Cardiac muscle cell (in vitro differentiated cells and primary cell): ENCODE measurements around the gene GPR35. TPM values are rescaled to one million over a fixed set of nuclear protein-coding genes. Genes with fewer than 3 reads are reported as not detected.
"Not testable (repeated sequence)": the region's sequence is repeated elsewhere in the genome, so short reads cannot be mapped to it uniquely, and the experiment has no call there.

Experiments used
- DNase-seq, 2 donors: peaks; one replicate each; pipeline versions ENCODE4 v3.0.0 to v3.0.0-alpha.2; 2010 to 2017; ENCODE audit warnings: low read depth in 1 of 2, low spot score in 1 of 2
- H3K27ac ChIP-seq: fragments of 200-600 bp; sonication (generic); 2 replicates; pipeline ENCODE4 v1.5.1; 2016
- H3K27me3 ChIP-seq: fragments of 200-600 bp; sonication (generic); 2 replicates; pipeline ENCODE4 v1.6.0; 2016; ENCODE audit warnings: control low read depth
- H3K36me3 ChIP-seq: fragments of 200-600 bp; sonication (generic); 2 replicates; pipeline ENCODE4 v1.5.1; 2016; ENCODE audit warnings: control low read depth
- H3K4me1 ChIP-seq: fragments of 200-600 bp; sonication (generic); 2 replicates; pipeline ENCODE4 v1.8.1; 2017; ENCODE audit warnings: low read depth, mild to moderate bottlenecking, mixed run types
- H3K4me3 ChIP-seq: fragments of 200-600 bp; sonication (generic); 2 replicates; pipeline ENCODE4 v1.5.1; 2016; ENCODE audit warnings: mild to moderate bottlenecking
- H3K9me3 ChIP-seq: fragments of 200-600 bp; sonication (generic); 2 replicates; pipeline ENCODE4 v1.5.1; 2017; ENCODE audit warnings: low read depth, mild to moderate bottlenecking, control low read depth
- CTCF ChIP-seq: IDR thresholded peaks from 2 replicates; pipeline ENCODE4 v1.5.1; 2012; ENCODE audit warnings: low read depth, mild to moderate bottlenecking, low read length
- polyA plus RNA-seq: library from polyadenylated mRNA; unstranded; fragments of >200 nt; fragmentation: Nextera tagmentation; extraction: Ambion mirVana; gene quantifications from 2 replicates; pipeline ENCODE4 v1.2.1, GENCODE V29; 2016
- total RNA-seq: library from RNA; depleted of rRNA; stranded (reverse); fragments of >200 nt; gene quantifications from 2 replicates; pipeline ENCODE4 v1.2.3, GENCODE V29; 2016

GPR35 gene
- total and polyA plus RNA-seq, 2 experiments from 2014 or later: 0.40 to 5.1 TPM

- H3K27ac ChIP-seq: no peak overlapping the region
- no peak for TF ChIP-seq CTCF
- peaks cover 41% of the 10 kb centered on the region for H3K27me3 ChIP-seq
- no peak overlapping the region for H3K4me3 ChIP-seq
- DNase-seq: no peak
- H3K9me3 ChIP-seq: no peaks in the 10 kb centered on the region
- no peaks in the 10 kb centered on the region for H3K4me1 ChIP-seq
- H3K36me3 ChIP-seq: no peaks in the 10 kb centered on the region
These were observed 46.9 kb downstream of the GPR35 start for GRCh38 chr2:240672076-240672700.

DNA sequence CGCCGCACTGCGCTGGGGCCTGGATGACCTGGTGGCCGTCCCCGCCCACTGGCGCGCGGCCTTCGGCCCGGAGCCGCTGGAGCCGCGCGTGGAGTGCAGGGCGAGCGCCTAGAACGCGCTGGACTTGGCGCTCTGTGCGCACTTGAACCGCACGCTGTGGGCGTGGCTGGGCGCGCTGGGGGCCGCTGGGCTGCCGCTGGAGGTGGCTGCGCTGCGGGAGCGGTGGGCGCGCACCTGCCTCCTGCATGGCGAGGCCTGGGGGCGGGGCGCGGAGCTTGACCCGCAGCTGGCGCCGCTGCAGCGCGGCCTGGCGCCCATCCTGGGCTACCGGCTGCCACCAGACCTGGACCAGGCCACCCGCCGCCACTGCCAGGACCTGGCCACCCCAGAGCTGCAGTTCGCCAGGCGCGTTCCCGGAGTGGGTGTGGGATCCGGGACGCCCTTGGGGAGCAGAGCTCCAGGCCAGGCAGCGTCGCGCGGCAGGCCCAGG lies 47.5 kb downstream of the GPR35 start:
- no peak for DNase-seq
- Histone ChIP-seq H3K4me3 (no peak overlapping the region), H3K9me3 (no peaks in the 10 kb centered on the region), H3K36me3 (no peaks in the 10 kb centered on the region), H3K27ac (no peak overlapping the region), H3K27me3 (peaks cover 41% of the 10 kb centered on the region), H3K4me1 (no peaks in the 10 kb centered on the region)
- no peak for TF ChIP-seq CTCF

GRCh38 chr2:240674461-240675184 lies 49.3 kb downstream of the GPR35 start:
- H3K4me1 ChIP-seq, H3K36me3 ChIP-seq: not testable (repeated sequence)

DNA sequence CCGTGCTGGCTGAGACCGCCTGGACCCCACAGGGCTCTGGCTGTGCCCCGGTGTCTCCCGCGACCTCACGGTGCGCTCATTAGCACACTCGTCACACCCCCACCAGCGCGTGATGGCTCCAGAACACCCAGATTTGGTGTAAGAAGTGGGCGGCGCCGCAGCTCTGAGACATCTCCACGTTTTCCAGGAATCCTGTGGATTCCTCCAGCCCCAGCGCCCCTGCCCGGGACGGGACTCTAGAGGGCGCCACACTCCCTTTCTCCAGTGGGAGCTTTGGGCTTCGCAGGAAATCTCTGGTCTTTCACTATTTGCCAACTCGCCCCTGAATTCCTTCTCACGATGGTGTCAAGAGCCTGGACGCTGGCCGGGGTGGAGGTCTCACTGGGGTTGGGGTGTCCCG lies 50.1 kb downstream of the GPR35 start:
- not testable (repeated sequence) for H3K27ac ChIP-seq, DNase-seq, H3K9me3 ChIP-seq, H3K4me1 ChIP-seq, H3K4me3 ChIP-seq, H3K36me3 ChIP-seq
- H3K27me3 ChIP-seq: peaks cover 34% of the 10 kb centered on the region

More at GRCh38 chr2:240674461-240675184, 49.3 kb downstream of the GPR35 start:
- H3K4me3 ChIP-seq, H3K9me3 ChIP-seq, H3K27ac ChIP-seq, DNase-seq: not testable (repeated sequence)
- H3K27me3 ChIP-seq: peaks cover 41% of the 10 kb centered on the region

- H3K4me1 ChIP-seq, H3K27ac ChIP-seq, H3K4me3 ChIP-seq, DNase-seq, H3K27me3 ChIP-seq, H3K9me3 ChIP-seq, H3K36me3 ChIP-seq: not testable (repeated sequence)
These were observed 52.8 kb downstream of the GPR35 start for GRCh38 chr2:240678043-240678442.

- H3K36me3 ChIP-seq, H3K9me3 ChIP-seq, H3K27me3 ChIP-seq, H3K27ac ChIP-seq, H3K4me1 ChIP-seq, DNase-seq, H3K4me3 ChIP-seq: not testable (repeated sequence)
These were observed 53.6 kb downstream of the GPR35 start for GRCh38 chr2:240678909-240679308.

DNA sequence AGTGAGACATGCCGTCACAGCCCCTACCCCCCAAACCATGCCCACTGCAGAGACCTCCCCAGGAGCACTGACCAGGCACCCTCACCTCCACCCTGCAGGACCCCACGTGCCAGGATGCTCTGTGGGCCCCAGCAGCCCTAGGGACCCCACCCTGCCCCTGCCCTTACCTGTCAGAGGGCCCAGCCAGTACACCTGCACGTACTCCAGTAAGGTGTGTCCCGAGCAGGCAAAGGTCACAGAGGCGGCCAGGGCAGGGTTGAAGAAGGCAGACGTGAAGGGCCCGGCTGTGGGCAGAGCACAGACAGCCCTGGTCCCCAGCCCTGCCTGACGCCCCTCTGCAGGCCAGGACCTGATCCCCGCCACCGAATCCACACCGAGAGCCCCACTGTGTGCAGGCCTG lies 54.9 kb downstream of the GPR35 start:
- H3K27ac ChIP-seq, H3K9me3 ChIP-seq, H3K4me3 ChIP-seq, H3K36me3 ChIP-seq, H3K4me1 ChIP-seq, DNase-seq, H3K27me3 ChIP-seq: not testable (repeated sequence)

Other genes starting within 250 kb of the GPR35 start
- gene GPC1, start 189.8 kb upstream of the GPR35 start, total RNA-seq: 75.1 and 80.9 TPM in 2 replicates
- gene GPC1, start 189.8 kb upstream of the GPR35 start, polyA plus RNA-seq: 57.8 and 60.4 TPM in 2 replicates
- 6.9 and 10.8 TPM in 2 replicates for gene ANKMY1, start 67.5 kb upstream of the GPR35 start, total RNA-seq
- 7.6 and 10.1 TPM in 2 replicates for gene ANKMY1, start 67.5 kb upstream of the GPR35 start, polyA plus RNA-seq
- gene DUSP28, start 65.1 kb upstream of the GPR35 start, total RNA-seq: 10.2 and 29.2 TPM in 2 replicates
- gene DUSP28, start 65.1 kb upstream of the GPR35 start, polyA plus RNA-seq: 22.1 and 24.9 TPM in 2 replicates
- gene RNPEPL1, start 57.0 kb upstream of the GPR35 start, total RNA-seq: 43.5 and 49.0 TPM in 2 replicates
- 59.7 and 61.2 TPM in 2 replicates for gene RNPEPL1, start 57.0 kb upstream of the GPR35 start, polyA plus RNA-seq
- gene CAPN10, start 38.7 kb upstream of the GPR35 start, total RNA-seq: 60.8 and 61.6 TPM in 2 replicates
- 57.9 and 62.8 TPM in 2 replicates for gene CAPN10, start 38.7 kb upstream of the GPR35 start, polyA plus RNA-seq
- not detected in 2 replicates for gene AQP12B, start 57.4 kb downstream of the GPR35 start, total RNA-seq
- 0.50 TPM in 1 of 2 replicates, not detected in the other for gene AQP12B, start 57.4 kb downstream of the GPR35 start, polyA plus RNA-seq
- not detected in 2 replicates for gene AQP12A, start 66.4 kb downstream of the GPR35 start, total RNA-seq
- 0.50 TPM in 1 of 2 replicates, not detected in the other for gene AQP12A, start 66.4 kb downstream of the GPR35 start, polyA plus RNA-seq
- gene KIF1A, start 194.7 kb downstream of the GPR35 start, total RNA-seq: 8.0 and 14.1 TPM in 2 replicates
- gene KIF1A, start 194.7 kb downstream of the GPR35 start, polyA plus RNA-seq: 4.3 and 6.3 TPM in 2 replicates
- gene AGXT, start 243.3 kb downstream of the GPR35 start, total RNA-seq: 0.06 and 0.67 TPM in 2 replicates
- gene AGXT, start 243.3 kb downstream of the GPR35 start, polyA plus RNA-seq: 0.75 and 0.99 TPM in 2 replicates